HCT116 (cell line): ENCODE results near the gene PRR35. TPM values are rescaled to one million over a fixed set of nuclear protein-coding genes. Genes with fewer than 3 reads are reported as not detected.

ENCODE experiments used
- ATAC-seq: fragments of 200-7000 bp; cut with Tn5 transposase; 2 replicates; pipeline ENCODE4 v1.9.1; 2020; ENCODE audit warnings: mild to moderate bottlenecking, moderate library complexity
- BruUV-seq: library from RNA; stranded (reverse); fragments of 400-500 nt; replicated peaks from 2 replicates; lab custom pipeline; 2021; lab: Mats Ljungman, UMichigan
- CTCF ChIA-PET: fragments of 300-600 bp; sonication (Branson Sonifier 250); formaldehyde crosslinking; loops from one replicate; lab custom pipeline; 2021; ENCODE audit warnings: antibody characterized with exemption; lab: Charles Lee
- POLR2A ChIA-PET: fragments of 300-600, 350-600 bp; sonication (Branson Sonifier 250); formaldehyde crosslinking; loops from one replicate; lab custom pipeline; 2021; ENCODE audit warnings: antibody characterized with exemption; lab: Charles Lee
- RAD21 ChIA-PET, 2 experiments: fragments of 300-600 bp; sonication (Branson Sonifier 250); formaldehyde crosslinking; loops; one replicate each; lab custom pipeline; 2023; ENCODE audit warnings: low total read pairs in 2 of 2; ENCODE audit not compliant: uncharacterized antibody in 2 of 2, unreplicated experiment in 2 of 2, low non-redundant PET in 1 of 2; lab: Charles Lee
- DNase-seq: peaks from one replicate; pipeline ENCODE4 v3.0.0-alpha.2; 2010; ENCODE audit warnings: low read depth, low spot score
- H2AFZ ChIP-seq: fragments of 200-600 bp; shearing (Covaris generic), sonication (generic); 2 replicates; pipeline ENCODE4 v1.6.1; 2017; ENCODE audit warnings: low read depth, mixed run types, mixed read lengths, antibody characterized with exemption, low read length; ENCODE audit not compliant: poor library complexity, severe bottlenecking
- H3K27ac ChIP-seq: 2 replicates; pipeline ENCODE4 v1.5.1; 2012; ENCODE audit warnings: low read depth, low read length
- H3K27me3 ChIP-seq: fragments of 200-600 bp; sonication (generic); 2 replicates; pipeline ENCODE4 v1.6.1; 2016; ENCODE audit warnings: mixed run types, low read length, mixed read lengths; ENCODE audit not compliant: insufficient read depth
- H3K36me3 ChIP-seq, 2 experiments: fragments of 200-500 bp in 1 of 2; fragments of 200-600 bp in 1 of 2; sonication (Bioruptor generic) in 1 of 2; sonication (generic) in 1 of 2; 2 replicates each; pipeline versions ENCODE4 v1.5.1 to v1.6.1; 2014 to 2016; ENCODE audit warnings: low read length in 2 of 2, inconsistent platforms in 1 of 2, mixed read lengths in 1 of 2, mixed run types in 1 of 2; ENCODE audit not compliant: insufficient read depth in 2 of 2, control insufficient read depth in 1 of 2
- H3K4me1 ChIP-seq, 2 experiments: fragments of 200-600 bp in 1 of 2; sonication (generic) in 1 of 2; 2 replicates each; pipeline versions ENCODE4 v1.5.1 to v1.6.1; 2012 to 2017; ENCODE audit warnings: low read length in 2 of 2, inconsistent platforms in 1 of 2, mild to moderate bottlenecking in 1 of 2, mixed read lengths in 1 of 2, mixed run types in 1 of 2, moderate library complexity in 1 of 2; ENCODE audit not compliant: insufficient read depth in 2 of 2, control insufficient read depth in 1 of 2
- H3K4me2 ChIP-seq: fragments of 200-600 bp; sonication (generic); 2 replicates; pipeline ENCODE4 v1.6.1; 2017; ENCODE audit warnings: mixed run types, low read length, mixed read lengths
- H3K4me3 ChIP-seq, 2 experiments: fragments of 200-600 bp in 1 of 2; sonication (generic) in 1 of 2; replicated peaks in 1 of 2; 2 replicates each; pipeline ENCODE4 v1.5.1; 2011 to 2016; ENCODE audit warnings: low read length in 2 of 2, control low read depth in 1 of 2, low read depth in 1 of 2, mild to moderate bottlenecking in 1 of 2, mixed read lengths in 1 of 2, mixed run types in 1 of 2
- H3K79me2 ChIP-seq: fragments of 200-600 bp; sonication (generic); 2 replicates; pipeline ENCODE4 v1.6.1; 2017; ENCODE audit warnings: mild to moderate bottlenecking, mixed run types, low read length, moderate library complexity, mixed read lengths; ENCODE audit not compliant: insufficient read depth
- H3K9ac ChIP-seq: fragments of 200-600 bp; sonication (generic); 2 replicates; pipeline ENCODE4 v1.6.1; 2016; ENCODE audit warnings: low read length, mixed read lengths
- H3K9me2 ChIP-seq: fragments of 200-600 bp; sonication (generic), shearing (Covaris generic); 2 replicates; pipeline ENCODE4 v1.6.1; 2017; ENCODE audit warnings: mixed run types, mild to moderate bottlenecking, moderate library complexity; ENCODE audit not compliant: insufficient read depth
- H3K9me3 ChIP-seq, 2 experiments: fragments of 200-500 bp in 1 of 2; fragments of 200-600 bp in 1 of 2; sonication (Bioruptor generic) in 1 of 2; sonication (generic) in 1 of 2; 2 replicates each; pipeline ENCODE4 v1.6.1; 2014 to 2017; ENCODE audit warnings: low read length in 2 of 2, mixed read lengths in 2 of 2, inconsistent platforms in 1 of 2, low read depth in 1 of 2, mild to moderate bottlenecking in 1 of 2, mixed run types in 1 of 2, moderate library complexity in 1 of 2; ENCODE audit not compliant: control insufficient read depth in 1 of 2, insufficient read depth in 1 of 2
- H4K20me1 ChIP-seq: fragments of 200-600 bp; sonication (generic), shearing (Covaris generic); 2 replicates; pipeline ENCODE4 v1.6.1; 2017; ENCODE audit warnings: mixed run types, mild to moderate bottlenecking, moderate library complexity; ENCODE audit not compliant: insufficient read depth
- CBX3 ChIP-seq: IDR thresholded peaks from 2 replicates; pipeline ENCODE4 v1.6.1; 2012; ENCODE audit warnings: low read depth
- ELF1 ChIP-seq: IDR thresholded peaks from 2 replicates; pipeline ENCODE4 v1.6.1; 2012; ENCODE audit warnings: low read depth, borderline replicate concordance
- FOSL1 ChIP-seq: IDR thresholded peaks from 2 replicates; pipeline ENCODE4 v1.6.1; 2012; ENCODE audit warnings: low read depth
- JUND ChIP-seq: IDR thresholded peaks from 2 replicates; pipeline ENCODE4 v1.6.1; 2012
- POLR2A ChIP-seq: IDR thresholded peaks from 2 replicates; pipeline ENCODE4 v1.7.0; 2011; ENCODE audit warnings: borderline replicate concordance; ENCODE audit not compliant: insufficient read depth, insufficient read length; ENCODE audit errors: extremely low read depth
- POLR2AphosphoS5 ChIP-seq: IDR thresholded peaks from 2 replicates; pipeline ENCODE4 v1.6.1; 2011; ENCODE audit warnings: mild to moderate bottlenecking, low read depth, low read length, moderate library complexity
- SP1 ChIP-seq: IDR thresholded peaks from 2 replicates; pipeline ENCODE4 v1.6.1; 2012; ENCODE audit warnings: low read depth
- TCF7L2 ChIP-seq: IDR thresholded peaks from 2 replicates; pipeline ENCODE4 v1.7.0; 2011; ENCODE audit warnings: borderline replicate concordance, inconsistent platforms; ENCODE audit not compliant: insufficient read depth, insufficient read length; ENCODE audit errors: extremely low read depth
- intact Hi-C: fragments of 100-400 bp; cut with micrococcal nuclease; formaldehyde crosslinking; loops from 2 replicates; pipeline ENCODE4 v1.10.0; 2022
- total RNA-seq: library from RNA; stranded (reverse); gene quantifications from one replicate; pipeline ENCODE4 v1.2.1, GENCODE V29; 2021; ENCODE audit not compliant: unreplicated experiment
- TF ChIP-seq, protein P1 (sequence below): IDR thresholded peaks from 2 replicates; pipeline ENCODE4 v1.6.1; 2011; ENCODE audit warnings: mild to moderate bottlenecking, low read length, moderate library complexity; ENCODE audit not compliant: insufficient replicate concordance; ENCODE audit errors: extremely low read depth
- TF ChIP-seq, protein P2 (sequence below), 3 experiments: fragments of 200-600 bp in 1 of 3; sonication (generic) in 1 of 3; IDR thresholded peaks in 2 of 3; conservative IDR thresholded peaks in 1 of 3; 2 replicates each; pipeline ENCODE4 v1.5.1; 2012 to 2017; ENCODE audit warnings: low read depth in 2 of 3, low read length in 2 of 3, antibody characterized with exemption in 1 of 3, borderline replicate concordance in 1 of 3, control low read depth in 1 of 3, mild to moderate bottlenecking in 1 of 3, mixed read lengths in 1 of 3, mixed run types in 1 of 3, moderate library complexity in 1 of 3; ENCODE audit not compliant: insufficient read depth in 1 of 3

The PRR35 gene
- total RNA-seq, 1 experiment from 2014 or later = not detected

DNA sequence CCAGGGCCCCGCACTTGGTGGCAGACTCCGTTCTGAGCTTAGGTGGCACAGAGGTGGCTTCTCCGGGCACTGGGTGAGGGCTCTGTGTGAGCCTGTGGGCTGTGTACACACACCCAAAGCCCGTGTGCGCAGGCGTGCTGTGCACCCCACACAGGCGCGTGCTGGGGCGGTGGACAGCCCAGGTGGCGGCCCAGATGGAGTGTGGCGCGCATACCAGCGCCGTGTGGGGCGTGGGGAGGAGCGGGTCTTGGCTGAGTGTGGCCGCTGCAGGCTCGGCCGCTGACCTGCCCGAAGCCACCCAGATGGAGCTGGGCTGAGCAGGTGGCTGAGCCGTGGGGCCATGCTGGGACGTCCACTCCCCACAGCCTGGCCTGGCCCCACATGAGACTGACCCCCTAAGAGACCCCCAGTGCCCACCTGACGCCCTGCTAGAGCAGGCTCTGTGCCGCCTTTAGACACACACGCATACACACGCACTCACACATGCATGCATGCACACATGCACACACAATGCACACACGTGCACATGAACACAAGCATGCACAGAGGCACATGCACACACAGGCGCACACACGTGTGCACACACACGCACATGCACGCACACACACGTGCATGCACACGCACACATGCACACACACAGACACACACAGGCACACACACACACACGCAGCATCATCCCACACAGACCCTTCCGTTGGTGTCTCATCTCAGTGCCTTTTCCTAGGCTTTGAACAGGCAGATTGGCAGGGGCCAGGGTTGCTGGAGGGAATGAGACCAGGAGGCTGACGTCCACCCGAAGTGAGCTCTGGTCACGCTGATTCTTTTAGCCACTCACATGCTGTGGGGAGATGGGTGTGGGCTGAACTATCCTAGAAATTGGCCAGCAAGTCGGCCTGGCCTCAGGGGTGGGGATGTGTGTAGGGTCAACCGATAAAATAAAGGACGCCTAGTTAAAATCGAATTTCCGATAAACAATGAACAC, 2.1 kb downstream of the PRR35 start:
- Histone ChIP-seq H3K79me2 (no peaks in the 10 kb centered on the region), H3K27ac (no peak overlapping the region), H3K27me3 (no peaks in the 10 kb centered on the region), H3K9me2 (no peaks in the 10 kb centered on the region), H3K9me3 (no peaks in the 10 kb centered on the region), H3K9ac (no peak overlapping the region), H2AFZ (no peak overlapping the region), H3K4me2 (no peak overlapping the region), H3K4me1 (peaks cover 0 to 3% of the 10 kb centered on the region in 2 experiments; a peak in 1 of 4 replicates), H3K36me3 (no peaks in the 10 kb centered on the region), H3K4me3 (no peak overlapping the region), H4K20me1 (no peaks in the 10 kb centered on the region)
- no peak for TF ChIP-seq POLR2AphosphoS5
- no peak for TF ChIP-seq FOSL1
- TF ChIP-seq ELF1 = no peak
- TF ChIP-seq, protein P1, sequence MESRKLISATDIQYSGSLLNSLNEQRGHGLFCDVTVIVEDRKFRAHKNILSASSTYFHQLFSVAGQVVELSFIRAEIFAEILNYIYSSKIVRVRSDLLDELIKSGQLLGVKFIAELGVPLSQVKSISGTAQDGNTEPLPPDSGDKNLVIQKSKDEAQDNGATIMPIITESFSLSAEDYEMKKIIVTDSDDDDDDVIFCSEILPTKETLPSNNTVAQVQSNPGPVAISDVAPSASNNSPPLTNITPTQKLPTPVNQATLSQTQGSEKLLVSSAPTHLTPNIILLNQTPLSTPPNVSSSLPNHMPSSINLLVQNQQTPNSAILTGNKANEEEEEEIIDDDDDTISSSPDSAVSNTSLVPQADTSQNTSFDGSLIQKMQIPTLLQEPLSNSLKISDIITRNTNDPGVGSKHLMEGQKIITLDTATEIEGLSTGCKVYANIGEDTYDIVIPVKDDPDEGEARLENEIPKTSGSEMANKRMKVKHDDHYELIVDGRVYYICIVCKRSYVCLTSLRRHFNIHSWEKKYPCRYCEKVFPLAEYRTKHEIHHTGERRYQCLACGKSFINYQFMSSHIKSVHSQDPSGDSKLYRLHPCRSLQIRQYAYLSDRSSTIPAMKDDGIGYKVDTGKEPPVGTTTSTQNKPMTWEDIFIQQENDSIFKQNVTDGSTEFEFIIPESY = no peak
- no peak for TF ChIP-seq TCF7L2
- TF ChIP-seq, protein P2, sequence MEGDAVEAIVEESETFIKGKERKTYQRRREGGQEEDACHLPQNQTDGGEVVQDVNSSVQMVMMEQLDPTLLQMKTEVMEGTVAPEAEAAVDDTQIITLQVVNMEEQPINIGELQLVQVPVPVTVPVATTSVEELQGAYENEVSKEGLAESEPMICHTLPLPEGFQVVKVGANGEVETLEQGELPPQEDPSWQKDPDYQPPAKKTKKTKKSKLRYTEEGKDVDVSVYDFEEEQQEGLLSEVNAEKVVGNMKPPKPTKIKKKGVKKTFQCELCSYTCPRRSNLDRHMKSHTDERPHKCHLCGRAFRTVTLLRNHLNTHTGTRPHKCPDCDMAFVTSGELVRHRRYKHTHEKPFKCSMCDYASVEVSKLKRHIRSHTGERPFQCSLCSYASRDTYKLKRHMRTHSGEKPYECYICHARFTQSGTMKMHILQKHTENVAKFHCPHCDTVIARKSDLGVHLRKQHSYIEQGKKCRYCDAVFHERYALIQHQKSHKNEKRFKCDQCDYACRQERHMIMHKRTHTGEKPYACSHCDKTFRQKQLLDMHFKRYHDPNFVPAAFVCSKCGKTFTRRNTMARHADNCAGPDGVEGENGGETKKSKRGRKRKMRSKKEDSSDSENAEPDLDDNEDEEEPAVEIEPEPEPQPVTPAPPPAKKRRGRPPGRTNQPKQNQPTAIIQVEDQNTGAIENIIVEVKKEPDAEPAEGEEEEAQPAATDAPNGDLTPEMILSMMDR (IDR thresholded peaks at IDR 0.05 in 2 of 3, conservative IDR thresholded peaks at IDR 0.05 in 1 of 3; ENCODE audit: borderline replicate concordance in 1 of 3, insufficient read depth in 1 of 3, low read depth in 2 of 3, low read length in 2 of 3) = no peak
- TF ChIP-seq POLR2A = no peak
- TF ChIP-seq JUND = no peak
- no peak for TF ChIP-seq CBX3
- no peak for TF ChIP-seq SP1
- DNase-seq (no peak), ATAC-seq (no peak)
- intact Hi-C loops = no loop called here
- ChIA-PET CTCF (no interaction called here), RAD21 (no interaction called here), POLR2A (no interaction called here)
- no TSS peak for BruUV-seq
